ENCODE results near the gene PSPC1.

DNA sequence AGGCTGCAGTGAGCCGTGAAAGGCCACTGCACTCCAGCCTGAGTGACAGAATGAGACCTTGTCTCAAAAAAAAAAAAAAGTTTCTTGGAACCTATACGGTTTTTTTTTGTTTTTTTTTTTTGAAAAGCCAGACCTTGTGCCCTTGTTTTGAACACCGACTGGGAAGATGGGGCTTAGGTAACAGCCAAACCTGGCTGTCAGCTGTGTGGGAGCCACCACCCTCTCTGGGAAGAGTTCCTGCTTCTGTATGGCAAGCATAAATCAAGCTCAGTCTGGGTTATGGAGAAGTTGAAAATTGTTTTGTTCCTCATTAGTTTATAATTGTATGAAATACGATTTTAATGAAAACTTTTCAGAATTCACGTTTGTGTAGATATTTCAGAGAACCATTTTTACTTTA lies 109.8 kb downstream of the PSPC1 start:
- TF ChIP-seq, protein P1, sequence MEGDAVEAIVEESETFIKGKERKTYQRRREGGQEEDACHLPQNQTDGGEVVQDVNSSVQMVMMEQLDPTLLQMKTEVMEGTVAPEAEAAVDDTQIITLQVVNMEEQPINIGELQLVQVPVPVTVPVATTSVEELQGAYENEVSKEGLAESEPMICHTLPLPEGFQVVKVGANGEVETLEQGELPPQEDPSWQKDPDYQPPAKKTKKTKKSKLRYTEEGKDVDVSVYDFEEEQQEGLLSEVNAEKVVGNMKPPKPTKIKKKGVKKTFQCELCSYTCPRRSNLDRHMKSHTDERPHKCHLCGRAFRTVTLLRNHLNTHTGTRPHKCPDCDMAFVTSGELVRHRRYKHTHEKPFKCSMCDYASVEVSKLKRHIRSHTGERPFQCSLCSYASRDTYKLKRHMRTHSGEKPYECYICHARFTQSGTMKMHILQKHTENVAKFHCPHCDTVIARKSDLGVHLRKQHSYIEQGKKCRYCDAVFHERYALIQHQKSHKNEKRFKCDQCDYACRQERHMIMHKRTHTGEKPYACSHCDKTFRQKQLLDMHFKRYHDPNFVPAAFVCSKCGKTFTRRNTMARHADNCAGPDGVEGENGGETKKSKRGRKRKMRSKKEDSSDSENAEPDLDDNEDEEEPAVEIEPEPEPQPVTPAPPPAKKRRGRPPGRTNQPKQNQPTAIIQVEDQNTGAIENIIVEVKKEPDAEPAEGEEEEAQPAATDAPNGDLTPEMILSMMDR (IDR thresholded peaks at IDR 0.05), result no peak
- TF ChIP-seq EZH2 (IDR thresholded peaks at IDR 0.05) (no peak), EZH2phosphoT487 (IDR thresholded peaks at IDR 0.05) (no peak)
